NCI-H2107 (cell line): ENCODE measurements around the gene TMOD3.

ENCODE experiments used
- DNase-seq: peaks from one replicate; lab custom pipeline; 2025; lab: John Stamatoyannopoulos, UW

TMOD3 gene

GRCh38 chr15:51828621-51829375 lies 655 bp upstream of the TMOD3 start:
- DNase-seq = no peak

DNA sequence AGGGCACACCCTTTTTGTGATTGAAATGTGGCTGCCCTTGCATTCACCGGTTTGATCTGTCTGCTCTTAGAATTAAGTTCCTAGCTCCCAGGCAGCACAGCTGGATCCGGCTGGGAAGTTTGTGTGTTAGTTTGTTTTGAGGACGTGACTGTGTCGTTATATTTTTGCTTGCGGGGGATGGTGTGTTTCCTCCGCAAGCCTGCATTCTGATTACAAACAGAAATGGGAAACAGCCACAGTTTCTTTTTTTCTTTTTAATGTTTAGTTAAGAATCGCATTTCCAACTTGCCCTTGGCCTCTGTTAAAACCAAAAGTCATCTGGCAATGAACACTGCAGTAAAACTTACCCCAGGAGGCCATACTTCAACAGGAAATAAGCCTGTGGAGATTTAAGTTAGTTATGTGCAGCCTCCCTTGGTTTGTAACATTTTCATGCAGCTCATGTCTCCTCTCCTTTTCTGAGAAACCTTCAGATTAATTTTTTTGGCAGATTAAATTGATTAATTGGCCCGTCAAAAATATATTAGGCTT lies 888 bp downstream of the TMOD3 start:
- no peak for DNase-seq

GRCh38 chr15:51833772-51834171 lies 4.3 kb downstream of the TMOD3 start:
- no peak for DNase-seq

GRCh38 chr15:51837792-51838251 lies 8.4 kb downstream of the TMOD3 start:
- no peak for DNase-seq

GRCh38 chr15:51838270-51838669 lies 8.8 kb downstream of the TMOD3 start:
- DNase-seq = no peak

- no peak for DNase-seq
These were observed 11.2 kb downstream of the TMOD3 start for GRCh38 chr15:51840692-51841091.

- no peak for DNase-seq
These were observed 12.1 kb downstream of the TMOD3 start for GRCh38 chr15:51841406-51842040.

GRCh38 chr15:51842265-51842664 lies 12.8 kb downstream of the TMOD3 start:
- no peak for DNase-seq

DNA sequence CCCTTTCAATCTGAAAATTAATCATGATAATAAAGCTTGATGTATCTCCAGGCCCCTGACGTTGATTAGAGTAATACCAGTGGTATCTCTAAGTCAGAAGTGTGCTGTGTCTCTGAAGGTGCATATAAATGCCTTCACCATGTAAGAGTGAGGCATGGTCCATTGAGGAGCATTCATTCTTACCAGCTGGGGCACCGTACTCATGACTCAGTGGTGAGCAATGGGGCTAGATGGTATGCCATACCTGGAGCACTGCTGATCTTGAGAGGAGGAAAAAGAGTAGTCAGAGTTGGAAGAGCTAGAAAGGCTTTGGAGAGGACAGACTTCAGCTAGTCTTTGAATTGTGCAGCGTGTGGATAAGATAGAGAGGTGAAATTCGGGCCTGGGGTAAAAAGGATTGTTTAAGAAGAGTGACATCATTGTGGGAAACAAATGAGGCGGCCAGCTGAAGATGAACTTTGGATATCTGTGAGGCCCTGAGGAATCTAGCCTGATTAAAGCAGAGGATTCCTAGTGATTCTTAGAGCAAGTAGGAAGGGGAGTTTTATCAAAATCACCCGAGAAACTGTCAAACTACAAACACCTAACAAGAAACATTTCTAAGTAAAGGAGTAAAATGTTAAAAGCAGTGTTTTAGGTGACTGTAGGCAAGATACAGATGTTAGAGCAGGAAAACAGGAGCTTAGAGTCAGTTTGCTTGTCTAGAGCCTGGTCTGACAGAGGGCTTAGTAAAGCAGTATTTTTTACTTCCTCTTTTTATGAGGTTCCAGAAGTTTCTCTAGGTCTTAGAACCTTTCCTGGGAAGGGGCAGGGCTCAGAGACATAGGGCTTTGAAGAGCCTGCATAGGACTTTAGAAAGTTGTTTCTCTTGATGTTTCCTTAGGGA lies 13.6 kb downstream of the TMOD3 start:
- no peak for DNase-seq

GRCh38 chr15:51844747-51845426 lies 15.4 kb downstream of the TMOD3 start:
- DNase-seq = no peak

DNA sequence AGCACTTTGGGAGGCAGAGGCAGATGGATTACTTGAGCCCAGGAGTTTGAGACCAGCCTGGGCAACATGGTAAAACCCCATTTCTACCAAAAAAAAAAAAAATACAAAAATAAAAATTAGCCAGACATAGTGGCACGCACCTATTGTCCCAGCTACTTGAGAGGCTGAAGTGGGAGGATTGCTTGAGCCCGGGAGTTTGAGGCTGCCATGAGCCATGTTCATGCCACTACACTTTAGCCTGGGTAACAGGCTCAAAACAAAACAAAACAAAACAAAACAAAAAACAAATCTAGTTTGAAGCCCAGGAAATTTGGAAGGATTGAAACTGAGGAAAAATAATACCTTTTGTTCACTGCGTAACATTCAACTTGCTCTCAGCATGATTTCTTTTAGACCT lies 16.6 kb downstream of the TMOD3 start:
- no peak for DNase-seq

GRCh38 chr15:51846463-51847230 lies 17.2 kb downstream of the TMOD3 start:
- no peak for DNase-seq

GRCh38 chr15:51848811-51849210 lies 19.4 kb downstream of the TMOD3 start:
- DNase-seq = no peak

DNA sequence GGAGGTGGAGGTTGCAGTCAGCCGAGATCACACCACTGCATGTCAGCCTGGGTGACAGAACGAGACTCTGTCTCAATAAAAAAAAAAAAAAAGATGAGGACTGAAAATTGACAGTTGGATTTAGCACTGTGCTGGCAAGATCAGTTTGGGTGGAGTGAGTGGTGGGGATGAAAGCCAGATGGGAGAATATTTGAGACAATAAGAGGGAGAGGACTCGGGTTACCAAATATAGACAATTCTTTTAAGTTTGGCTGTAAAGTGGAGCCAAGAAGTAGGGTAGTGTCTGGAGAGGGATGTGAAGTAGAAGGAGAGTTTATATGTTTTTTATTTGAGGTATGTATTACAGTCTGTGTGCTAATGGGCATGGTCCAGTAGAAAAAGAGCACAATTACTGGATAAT lies 20.4 kb downstream of the TMOD3 start:
- DNase-seq = no peak

DNA sequence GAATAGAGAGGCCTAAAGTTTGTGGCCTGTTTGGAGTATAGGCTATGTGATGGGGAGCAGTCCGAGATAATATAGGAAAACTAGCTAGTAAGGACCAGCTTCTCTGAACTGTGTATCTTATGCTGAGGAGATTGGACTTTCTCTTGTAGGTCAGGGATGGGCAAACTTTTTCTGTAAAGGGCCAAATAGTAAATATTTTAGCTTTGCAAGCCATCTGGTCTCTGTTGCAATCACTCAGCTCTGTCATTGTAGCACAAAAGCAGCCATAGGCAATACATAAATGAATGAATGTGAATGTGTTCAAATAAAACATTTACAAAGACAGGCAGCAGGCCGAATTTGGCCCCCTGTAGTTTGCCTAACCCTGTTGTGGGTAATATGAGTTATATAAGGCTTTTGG lies 24.5 kb downstream of the TMOD3 start:
- DNase-seq = no peak

DNA sequence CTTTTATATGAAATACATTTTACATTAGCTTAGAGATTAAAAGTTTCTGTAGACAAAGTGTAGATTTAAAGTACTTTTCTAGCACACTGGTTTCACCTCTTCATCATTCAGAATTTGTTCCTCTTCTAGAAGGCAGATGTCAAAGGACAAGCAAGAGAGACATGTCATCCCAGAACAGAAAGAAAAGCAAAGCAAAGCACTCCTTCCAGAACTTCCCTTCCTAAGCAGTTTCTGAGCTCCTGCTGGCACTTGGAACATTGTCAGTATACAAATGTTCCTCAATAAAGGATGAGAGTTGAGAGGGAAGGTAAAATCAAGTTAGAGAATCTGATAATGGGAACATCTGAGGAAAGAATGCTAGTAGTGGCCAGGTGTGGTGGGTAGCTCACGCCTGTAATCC lies 26.2 kb downstream of the TMOD3 start:
- no peak for DNase-seq

- DNase-seq = no peak
These were observed 27.4 kb downstream of the TMOD3 start for GRCh38 chr15:51856714-51857380.

GRCh38 chr15:51861557-51862359 lies 32.3 kb downstream of the TMOD3 start:
- DNase-seq = no peak

GRCh38 chr15:51863131-51863530 lies 33.7 kb downstream of the TMOD3 start:
- DNase-seq = no peak
